Esophagus (tissue), 2 donors: ENCODE data around the gene EPC1. TPM values are rescaled to one million over a fixed set of nuclear protein-coding genes. Genes with fewer than 3 reads are reported as not detected.

ENCODE experiments used
- H3K27ac ChIP-seq, 2 donors: one replicate each; pipeline ENCODE4 v1.5.1; 2013; ENCODE audit warnings: low read depth in 2 of 2, mild to moderate bottlenecking in 2 of 2, inconsistent platforms in 1 of 2, low read length in 1 of 2, moderate library complexity in 1 of 2
- H3K27me3 ChIP-seq, 2 donors: one replicate each; pipeline ENCODE4 v1.6.1; 2013; ENCODE audit warnings: low read length in 2 of 2, control low read depth in 1 of 2, mild to moderate bottlenecking in 1 of 2; ENCODE audit not compliant: insufficient read depth in 2 of 2, control insufficient read depth in 1 of 2
- H3K36me3 ChIP-seq, 2 donors: one replicate each; pipeline ENCODE4 v1.6.1; 2013; ENCODE audit warnings: low read length in 1 of 2; ENCODE audit not compliant: control insufficient read depth in 2 of 2, insufficient read depth in 2 of 2
- H3K4me1 ChIP-seq, 2 donors: one replicate each; pipeline ENCODE4 v1.6.1; 2013; ENCODE audit warnings: low read length in 1 of 2; ENCODE audit not compliant: control insufficient read depth in 2 of 2, insufficient read depth in 2 of 2
- H3K4me3 ChIP-seq, 2 donors: one replicate each; pipeline ENCODE4 v1.5.1; 2013; ENCODE audit warnings: low read length in 2 of 2, mild to moderate bottlenecking in 2 of 2, low read depth in 1 of 2, moderate library complexity in 1 of 2
- H3K9me3 ChIP-seq, 2 donors: one replicate each; pipeline ENCODE4 v1.6.1; 2013; ENCODE audit warnings: mild to moderate bottlenecking in 2 of 2, low read depth in 1 of 2, low read length in 1 of 2, moderate library complexity in 1 of 2; ENCODE audit not compliant: control insufficient read depth in 2 of 2, insufficient read depth in 1 of 2
- WGBS, 2 donors: extraction: QIAGEN DNeasy Blood & Tissue Kit; methylation state at CpG; one replicate each; pipeline ENCODE4 v1.1.7; 2013; 5-methylcytosine and 5-hydroxymethylcytosine counted together
- polyA plus RNA-seq, 2 donors: library from polyadenylated mRNA; stranded (reverse); fragments of 200-250 nt; gene quantifications; one replicate each; pipeline ENCODE4 v1.2.3, GENCODE V29; 2013
- donor health status: healthy with polysubstance abuse.
- donor health status: Bipolar disorder and iron deficiency.

EPC1 gene
- polyA plus RNA-seq, 2 donors: 9.4 to 10.0 TPM

DNA sequence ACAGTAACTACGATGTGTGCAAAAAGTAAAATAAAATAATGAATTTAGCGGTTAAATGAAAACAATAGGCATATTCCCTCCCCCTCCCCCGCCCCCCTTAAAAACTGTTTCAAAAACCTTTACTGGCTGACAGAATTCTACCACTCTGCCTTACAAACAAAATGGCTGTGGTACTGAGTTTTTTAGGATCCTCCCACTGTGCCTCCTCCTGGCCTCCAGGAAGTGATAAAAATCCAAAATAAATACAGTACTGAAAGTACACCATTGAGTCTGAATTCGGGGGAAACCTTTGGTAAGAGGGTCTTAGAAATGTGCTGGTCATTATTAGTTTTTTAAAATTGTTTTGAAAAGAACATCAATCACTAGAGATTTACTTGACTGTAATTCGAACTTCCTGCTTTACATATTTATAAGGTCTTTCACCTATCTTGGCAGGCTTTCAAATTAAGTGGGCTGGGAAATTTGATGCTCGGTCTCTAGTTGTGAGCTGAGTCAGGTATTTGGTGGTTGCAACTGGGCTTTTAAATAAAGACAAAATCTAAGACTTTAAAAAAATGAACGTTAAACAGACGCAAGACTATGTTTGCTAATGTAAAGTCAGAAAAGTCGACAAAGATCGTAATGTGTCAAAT, 32.5 kb upstream of the EPC1 start:
- Histone ChIP-seq H3K4me3 (peak overlapping the region in 1 of 2 donors; percentile 74), H3K27ac (peak overlapping the region in 1 of 2 donors; percentile 88), H3K4me1 (no peaks in the 10 kb centered on the region), H3K9me3 (no peaks in the 10 kb centered on the region), H3K36me3 (no peaks in the 10 kb centered on the region), H3K27me3 (no peaks in the 10 kb centered on the region)
- WGBS, 2 donors: 16 to 19% methylated on average over 10 of the region's 10 CpGs

DNA sequence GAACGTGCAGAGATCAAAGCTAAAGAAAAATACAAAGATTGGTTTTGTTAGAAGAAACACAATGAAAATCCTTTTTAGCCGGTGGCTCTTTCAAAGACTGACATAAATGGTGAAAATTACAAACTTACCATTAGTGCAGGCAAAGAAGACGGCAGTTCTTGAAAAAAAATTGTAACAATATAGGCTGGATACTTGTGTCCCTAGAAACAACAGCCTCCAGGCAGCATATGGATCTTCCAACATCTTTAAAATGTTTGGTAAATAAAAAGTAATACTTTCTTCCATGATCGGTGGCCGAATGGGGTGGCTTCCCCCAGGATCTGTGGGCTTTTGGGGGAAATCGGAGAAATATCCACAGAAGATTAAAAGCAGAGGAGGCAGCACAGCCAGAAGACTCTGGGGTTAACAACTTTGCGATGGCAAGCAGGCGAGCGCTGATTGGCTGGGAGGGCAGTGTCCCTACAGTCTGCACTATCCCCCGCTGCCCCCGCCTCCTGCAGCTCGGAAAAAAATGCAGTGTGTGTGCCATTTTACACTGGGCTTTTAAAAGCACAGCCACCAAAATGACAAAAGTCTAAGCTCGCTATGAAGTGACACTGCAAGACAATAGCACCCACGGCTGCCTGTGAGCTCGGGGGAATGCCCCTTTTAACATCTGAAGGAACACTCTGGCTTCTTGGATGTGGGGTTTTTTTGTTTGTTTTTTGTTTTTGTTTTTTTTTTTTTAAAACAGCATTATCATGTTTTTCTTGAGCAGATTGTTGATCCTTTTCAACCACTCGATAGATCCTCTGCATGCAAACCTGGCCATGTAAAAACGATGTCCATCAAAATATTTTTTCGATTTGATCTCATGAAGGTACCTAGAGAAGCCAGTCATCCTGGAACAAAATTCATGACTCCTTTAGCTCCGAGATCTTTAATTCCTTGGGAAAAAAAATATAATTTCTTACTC, 31.7 kb upstream of the EPC1 start:
- 0% methylated on average over 19 of the region's 19 CpGs for WGBS, 2 donors
- Histone ChIP-seq H3K4me1 (no peaks in the 10 kb centered on the region), H3K9me3 (no peaks in the 10 kb centered on the region), H3K36me3 (no peaks in the 10 kb centered on the region), H3K27me3 (no peaks in the 10 kb centered on the region), H3K4me3 (peak overlapping the region; percentile 59 to 74), H3K27ac (peak overlapping the region; percentile 88 to 92)

DNA sequence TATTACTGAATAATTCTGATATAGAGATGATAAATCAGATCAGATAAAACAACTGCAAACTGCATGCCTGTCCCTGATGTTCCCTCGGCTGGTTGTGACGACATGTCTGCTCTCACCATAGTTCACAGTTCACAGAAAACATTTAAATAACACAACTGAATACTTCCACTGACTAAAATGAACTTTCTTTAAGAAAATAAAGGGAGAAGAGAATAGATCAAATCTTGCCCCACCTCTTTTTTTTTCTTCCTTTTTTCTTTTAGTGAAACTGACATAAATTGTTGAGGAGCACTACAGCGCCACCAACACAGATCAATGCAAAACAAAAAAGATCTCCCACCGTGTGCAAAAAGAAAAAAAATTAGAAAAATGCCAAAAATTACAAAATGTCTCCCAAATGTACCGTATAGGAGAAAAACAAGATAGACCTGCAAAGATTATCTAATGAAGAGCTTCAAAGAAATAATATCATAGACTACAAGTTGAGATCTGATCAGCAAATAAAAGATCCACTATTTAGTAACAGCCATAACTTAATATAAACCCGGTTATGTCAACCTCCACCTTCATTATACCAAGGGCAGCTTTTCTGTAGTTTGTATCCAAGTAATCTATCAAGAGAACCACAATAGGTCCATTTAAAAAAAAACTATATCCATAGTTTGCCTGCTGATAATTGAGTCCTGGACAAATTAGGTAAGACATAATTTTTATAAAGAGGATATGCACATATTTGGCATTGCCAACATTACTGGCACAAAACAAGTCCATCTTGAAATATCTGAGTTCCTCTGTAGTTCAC, 30.7 kb upstream of the EPC1 start:
- 0 to 1% methylated on average over 6 of the region's 6 CpGs for whole genome bisulfite sequencing, 2 donors
- no peaks in the 10 kb centered on the region for H3K4me1 ChIP-seq

DNA sequence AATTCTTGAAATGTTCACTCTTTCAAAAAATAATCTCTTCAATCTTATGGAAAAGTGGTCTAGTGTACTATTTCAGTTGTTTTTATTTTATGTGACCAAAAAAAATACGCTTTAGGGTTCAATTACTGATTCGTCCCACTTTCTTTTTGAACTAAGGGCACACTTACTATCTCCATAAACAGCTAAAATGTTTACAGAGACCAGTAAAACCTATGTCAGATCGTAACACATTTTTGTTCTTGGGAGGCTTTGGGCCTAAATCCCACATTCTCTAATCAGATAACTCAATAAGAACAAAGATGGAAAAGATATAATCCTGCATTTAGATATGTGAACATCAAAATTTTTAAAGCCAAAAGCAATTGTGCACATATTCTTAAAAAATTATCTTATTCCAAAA, 29.8 kb upstream of the EPC1 start:
- H3K27ac ChIP-seq: no peak overlapping the region
- H3K4me3 ChIP-seq: peak overlapping the region in 1 of 2 donors; percentile 48
- 4 to 7% methylated on average over 3 of the region's 3 CpGs for WGBS, 2 donors
- no peaks in the 10 kb centered on the region for H3K9me3 ChIP-seq
- H3K27me3 ChIP-seq: no peaks in the 10 kb centered on the region
- H3K4me1 ChIP-seq: no peaks in the 10 kb centered on the region
- no peaks in the 10 kb centered on the region for H3K36me3 ChIP-seq

More for the DNA sequence above, 30.7 kb upstream of the EPC1 start:
- Histone ChIP-seq H3K4me3 (peak overlapping the region; percentile 23 to 74), H3K36me3 (no peaks in the 10 kb centered on the region), H3K9me3 (no peaks in the 10 kb centered on the region), H3K27me3 (no peaks in the 10 kb centered on the region), H3K27ac (no peak overlapping the region)

DNA sequence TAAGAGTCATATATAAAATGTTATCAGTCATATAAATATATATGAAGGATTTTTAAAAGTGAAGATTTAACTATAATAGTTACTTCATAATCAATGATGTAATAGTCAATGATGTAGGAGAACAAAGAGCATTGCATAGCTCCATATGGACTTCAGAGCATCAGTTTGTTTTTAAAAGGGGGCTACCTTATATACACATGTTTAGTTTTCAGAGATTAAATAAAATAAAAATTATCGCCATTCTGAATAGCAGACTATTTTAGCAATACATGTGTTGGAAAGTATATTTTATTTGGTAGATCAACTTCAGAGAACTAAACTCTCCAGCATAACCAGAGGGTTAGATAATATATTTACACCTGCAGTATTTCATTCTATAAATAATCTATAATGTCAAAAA, 29.1 kb upstream of the EPC1 start:
- no peaks in the 10 kb centered on the region for H3K9me3 ChIP-seq
- H3K27ac ChIP-seq: no peak overlapping the region
- H3K4me1 ChIP-seq: no peaks in the 10 kb centered on the region
- 39 to 60% methylated on average over 1 of the region's 1 CpG for WGBS, 2 donors
- no peaks in the 10 kb centered on the region for H3K27me3 ChIP-seq
- H3K36me3 ChIP-seq: no peaks in the 10 kb centered on the region
- H3K4me3 ChIP-seq: no peak overlapping the region

DNA sequence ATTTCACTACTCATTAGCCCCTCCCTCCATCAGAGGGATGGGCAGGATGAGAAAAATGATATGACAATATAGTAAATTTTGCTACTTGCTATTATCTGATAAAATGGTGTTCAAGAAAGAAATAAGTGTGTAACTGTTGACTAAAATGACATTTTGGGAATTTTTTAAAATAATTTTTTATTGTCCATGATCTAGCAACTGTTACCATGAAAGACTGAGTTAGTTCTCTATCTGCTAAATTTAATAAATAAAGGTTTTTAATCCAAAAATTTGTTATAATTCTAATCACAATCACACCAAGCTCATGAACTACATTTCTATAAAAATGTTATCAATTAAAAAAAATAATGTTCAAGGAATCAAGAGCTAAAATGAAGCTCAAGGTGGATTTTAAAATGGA, 28.7 kb upstream of the EPC1 start:
- no peaks in the 10 kb centered on the region for H3K9me3 ChIP-seq
- no peak overlapping the region for H3K27ac ChIP-seq
- H3K4me1 ChIP-seq: no peaks in the 10 kb centered on the region
- no peaks in the 10 kb centered on the region for H3K27me3 ChIP-seq
- no peaks in the 10 kb centered on the region for H3K36me3 ChIP-seq
- no peak overlapping the region for H3K4me3 ChIP-seq

DNA sequence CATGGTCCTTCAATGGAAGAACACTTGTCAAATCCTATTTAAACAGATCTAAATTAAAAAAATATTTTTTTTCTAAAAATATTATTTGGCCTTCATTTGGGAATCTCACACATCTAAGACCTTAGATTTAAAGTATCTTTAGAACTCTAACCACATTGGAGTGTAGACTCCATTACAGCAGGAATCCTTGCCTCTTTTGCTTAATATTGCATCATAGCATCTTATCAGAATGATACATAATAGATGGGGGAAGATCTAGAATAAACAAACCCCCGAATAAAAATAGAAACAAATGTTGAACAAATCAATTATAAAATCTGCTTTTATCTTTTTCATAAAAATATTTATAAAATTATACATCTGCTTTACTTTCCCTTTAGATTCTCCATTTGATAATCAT, 27.6 kb upstream of the EPC1 start:
- Histone ChIP-seq H3K4me1 (no peaks in the 10 kb centered on the region), H3K4me3 (no peak overlapping the region), H3K9me3 (no peaks in the 10 kb centered on the region), H3K36me3 (no peaks in the 10 kb centered on the region), H3K27ac (no peak overlapping the region), H3K27me3 (no peaks in the 10 kb centered on the region)
- whole genome bisulfite sequencing, 2 donors: 52 to 64% methylated on average over 1 of the region's 1 CpG

DNA sequence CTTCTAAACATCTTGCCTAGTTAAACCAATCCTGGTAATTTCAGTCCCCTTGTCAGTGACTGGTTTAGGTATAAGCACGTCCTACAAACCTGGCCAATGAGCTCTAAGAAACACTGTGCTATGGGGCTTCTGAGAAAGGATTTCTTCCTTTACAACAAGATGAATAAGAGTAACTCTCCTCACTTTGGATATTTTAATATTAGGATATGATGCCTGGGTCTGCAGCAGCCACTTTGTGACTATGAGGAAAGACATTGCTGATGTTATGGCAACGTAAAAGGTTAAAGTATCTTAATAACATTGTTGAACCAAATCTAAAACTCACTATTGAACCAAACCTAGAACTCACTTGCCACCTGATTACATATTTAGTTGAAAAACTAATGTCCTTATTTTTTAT, 26.5 kb upstream of the EPC1 start:
- WGBS, 2 donors: 93 to 97% methylated on average over 2 of the region's 2 CpGs
- no peaks in the 10 kb centered on the region for H3K9me3 ChIP-seq
- no peaks in the 10 kb centered on the region for H3K4me1 ChIP-seq
- no peak overlapping the region for H3K27ac ChIP-seq
- H3K36me3 ChIP-seq: no peaks in the 10 kb centered on the region
- H3K4me3 ChIP-seq: no peak overlapping the region
- H3K27me3 ChIP-seq: no peaks in the 10 kb centered on the region

DNA sequence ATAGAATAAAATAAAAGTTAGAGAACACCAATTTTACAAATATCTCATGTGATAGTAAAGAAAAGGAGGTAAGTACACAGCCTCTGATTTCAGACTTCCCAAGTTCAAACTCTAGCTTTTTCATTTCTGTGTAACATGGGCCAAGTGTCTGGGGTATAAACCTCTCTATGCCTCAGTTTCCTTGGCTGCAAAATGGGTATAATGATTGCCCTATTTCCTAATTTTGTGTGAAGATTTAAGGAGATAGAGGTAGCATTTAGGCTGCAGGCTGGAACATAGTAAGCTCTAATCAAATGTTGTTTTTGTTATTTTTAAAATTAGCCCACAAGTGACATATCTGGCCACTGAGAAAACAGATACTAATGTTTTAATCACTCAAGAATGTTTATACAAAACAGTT, 26.1 kb upstream of the EPC1 start:
- H3K4me1 ChIP-seq: no peaks in the 10 kb centered on the region
- H3K27me3 ChIP-seq: no peaks in the 10 kb centered on the region
- H3K4me3 ChIP-seq: no peak overlapping the region
- H3K9me3 ChIP-seq: no peaks in the 10 kb centered on the region
- H3K36me3 ChIP-seq: no peaks in the 10 kb centered on the region
- no peak overlapping the region for H3K27ac ChIP-seq
